K562 (cell line): ENCODE data around the gene GRIN2A. TPM values are rescaled to one million over a fixed set of nuclear protein-coding genes. Genes with fewer than 3 reads are reported as not detected.

Source experiments
- ATAC-seq: fragments of 200-7000 bp; cut with Tn5 transposase; 3 replicates; pipeline ENCODE4 v1.9.1; 2020; ENCODE audit warnings: moderate library complexity
- BruUV-seq: library from RNA; stranded (reverse); fragments of 400-500 nt; replicated peaks from 2 replicates; lab custom pipeline; 2021; lab: Mats Ljungman, UMichigan
- CTCF ChIA-PET: fragments of 300-600 bp; formaldehyde crosslinking; extraction: SDS; loops from one replicate; lab custom pipeline; 2021; ENCODE audit warnings: low intra/inter-chr PET ratio; lab: Yijun Ruan, JAX
- POLR2A ChIA-PET: fragments of 300-600, 350-650 bp; sonication (Branson Sonifier 250); formaldehyde crosslinking; extraction: SDS; loops from one replicate; lab custom pipeline; 2021; ENCODE audit warnings: antibody characterized with exemption, inconsistent platforms; lab: Yijun Ruan, JAX
- DNase-seq, 4 experiments: peaks; one replicate each; pipeline versions ENCODE4 v3.0.0 to v3.0.0-alpha.2; 2011 to 2018; ENCODE audit warnings: low spot score in 3 of 4, mixed read lengths in 3 of 4; ENCODE audit errors: extremely low read depth in 1 of 4
- FAIRE-seq: peaks from 2 replicates; lab custom pipeline; 2011; peaks lifted over from hg19 to GRCh38; lab: Jason Lieb, UNC
- H2AFZ ChIP-seq: 2 replicates; pipeline ENCODE4 v1.6.0; 2011; ENCODE audit warnings: low read depth, low read length, control low read depth, inconsistent platforms
- H3K27ac ChIP-seq: fragments of 200-600 bp; 3 replicates; pipeline ENCODE4 v1.8.0; 2011; ENCODE audit warnings: low read depth, mild to moderate bottlenecking, control low read depth, inconsistent platforms, low read length, moderate library complexity, mixed read lengths; ENCODE audit errors: extremely low read depth
- H3K27me3 ChIP-seq, 2 experiments: fragments of 300-600 bp in 1 of 2; 2 replicates in 1 of 2; 3 replicates in 1 of 2; pipeline versions ENCODE4 v1.6.0 to v1.8.0; 2011; ENCODE audit warnings: inconsistent platforms in 2 of 2, low read length in 2 of 2, mild to moderate bottlenecking in 1 of 2, mixed read lengths in 1 of 2, moderate library complexity in 1 of 2; ENCODE audit not compliant: control insufficient read depth in 2 of 2, insufficient read depth in 2 of 2
- H3K36me3 ChIP-seq: fragments of 300-600 bp; 3 replicates; pipeline ENCODE4 v1.8.0; 2011; ENCODE audit warnings: mild to moderate bottlenecking, low read length, inconsistent platforms; ENCODE audit not compliant: control insufficient read depth, insufficient read depth
- H3K4me1 ChIP-seq, 2 experiments: fragments of 200-600 bp in 1 of 2; replicated peaks in 1 of 2; 2 replicates in 1 of 2; 3 replicates in 1 of 2; pipeline versions ENCODE4 v1.5.1 to v1.8.0; 2011; ENCODE audit warnings: inconsistent platforms in 2 of 2, low read length in 2 of 2, mild to moderate bottlenecking in 1 of 2, mixed read lengths in 1 of 2, moderate library complexity in 1 of 2; ENCODE audit not compliant: control insufficient read depth in 2 of 2, insufficient read depth in 2 of 2
- H3K4me2 ChIP-seq: 2 replicates; pipeline ENCODE4 v1.6.1; 2011; ENCODE audit warnings: low read length, control low read depth, inconsistent platforms, mixed read lengths; ENCODE audit not compliant: insufficient read depth
- H3K4me3 ChIP-seq: fragments of 200-600 bp; sonication (generic), shearing (Covaris generic); 2 replicates; pipeline ENCODE4 v1.5.1; 2016; ENCODE audit warnings: control low read depth, inconsistent platforms
- H3K79me2 ChIP-seq: fragments of 200-600 bp; 3 replicates; pipeline ENCODE4 v1.8.0; 2011; ENCODE audit warnings: low read length, inconsistent platforms; ENCODE audit not compliant: control insufficient read depth, insufficient read depth
- H3K9ac ChIP-seq, 2 experiments: 2 replicates each; pipeline versions ENCODE4 v1.6.0 to v1.6.1; 2011; ENCODE audit warnings: low read depth in 2 of 2, low read length in 2 of 2, control low read depth in 1 of 2, inconsistent platforms in 1 of 2, mild to moderate bottlenecking in 1 of 2, mixed read lengths in 1 of 2; ENCODE audit not compliant: insufficient read depth in 1 of 2
- H3K9me1 ChIP-seq: one replicate; pipeline ENCODE4 v1.6.0; 2011; ENCODE audit warnings: inconsistent platforms, mild to moderate bottlenecking, low read length, moderate library complexity; ENCODE audit not compliant: control insufficient read depth, insufficient read depth
- H3K9me3 ChIP-seq: replicated peaks from 2 replicates; pipeline ENCODE4 v1.5.1; 2011; ENCODE audit warnings: low read depth, low read length, inconsistent platforms; ENCODE audit not compliant: control insufficient read depth, insufficient read depth
- H4K20me1 ChIP-seq: replicated peaks from 2 replicates; pipeline ENCODE4 v1.6.1; 2011; ENCODE audit warnings: low read length, inconsistent platforms, mixed read lengths; ENCODE audit not compliant: control insufficient read depth, insufficient read depth
- HBP1 ChIP-seq: fragments of 450-650 bp; formaldehyde crosslinking; IDR thresholded peaks from 2 replicates; pipeline ENCODE4 v1.4.0; 2022; ENCODE audit warnings: missing genetic modification characterization
- MYC ChIP-seq, 2 experiments: fragments of 250-450 bp in 1 of 2; sonication (Bioruptor Pico) in 1 of 2; IDR thresholded peaks; 2 replicates each; pipeline versions ENCODE4 v1.5.1 to v1.6.1; 2012 to 2021; ENCODE audit warnings: low read depth in 2 of 2, borderline replicate concordance in 1 of 2, improper control_type of control experiment in 1 of 2, low read length in 1 of 2, mild to moderate bottlenecking in 1 of 2, moderate library complexity in 1 of 2
- RHOXF2B ChIP-seq: fragments of 250-450 bp; sonication (Bioruptor Pico); conservative IDR thresholded peaks from 2 replicates; pipeline ENCODE4 v1.5.1; 2021
- TEAD4 ChIP-seq, 2 experiments: sonication (generic) in 1 of 2; formaldehyde crosslinking in 1 of 2; IDR thresholded peaks; 2 replicates each; pipeline versions ENCODE4 v1.6.1 to v1.8.0; 2012 to 2022; ENCODE audit warnings: borderline replicate concordance in 1 of 2, inconsistent platforms in 1 of 2, low read length in 1 of 2, mild to moderate bottlenecking in 1 of 2, missing genetic modification reagents in 1 of 2
- ZNF592 ChIP-seq: fragments of 450-650 bp; IDR thresholded peaks from 2 replicates; pipeline ENCODE4 v1.6.1; 2017; ENCODE audit warnings: antibody characterized with exemption, mild to moderate bottlenecking
- whole genome bisulfite sequencing: fragments of 100-300 bp; shearing (Covaris generic); methylation state at CpG from one replicate; pipeline ENCODE4 v1.1.6; 2016; ENCODE audit warnings: low coverage, mixed read lengths; ENCODE audit not compliant: insufficient coverage; ENCODE audit errors: missing lambda C conversion rate; 5-methylcytosine and 5-hydroxymethylcytosine counted together
- in situ Hi-C: fragments of 300-500 bp; cut with MboI; formaldehyde crosslinking; loops from 4 replicates; pipeline ENCODE4 v1.15.0; 2018; ENCODE audit warnings: inconsistent platforms, mixed read lengths
- intact Hi-C: fragments of 100-400 bp; cut with micrococcal nuclease; formaldehyde crosslinking; loops from 2 replicates; pipeline ENCODE4 v1.14.2; 2022
- polyA plus RNA-seq, 8 experiments: library from polyadenylated mRNA; depleted of rRNA in 4 of 8; stranded (reverse) in 5 of 8; unstranded in 3 of 8; fragments of >200 nt; fragmentation: Nextera tagmentation in 2 of 8; fragmentation: Illumina TruSeq in 1 of 8; extraction: Ambion mirVana in 2 of 8; extraction: Trizol in 1 of 8; gene quantifications; 2 replicates each; pipeline versions ENCODE4 v1.2.1 to v1.2.3, GENCODE V29; 2011 to 2014; ENCODE audit warnings: inconsistent platforms in 1 of 8, missing spikeins in 1 of 8
- total RNA-seq, 7 experiments: library from RNA; depleted of rRNA in 6 of 7; stranded (reverse); fragments of >200 nt in 6 of 7; fragmentation: Illumina TruSeq in 2 of 7; extraction: Trizol in 2 of 7; gene quantifications; 2 replicates each; pipeline versions ENCODE4 v1.2.1 to v1.2.3, GENCODE V29; 2011 to 2021; ENCODE audit warnings: low replicate concordance in 1 of 7

Gene GRIN2A
- total and polyA plus RNA-seq, 9 of the 15 experiments (the other 6 are each of a cell fraction or from before 2014, with no cell fraction given), result not detected

- TF ChIP-seq ZNF592 (no peak), RHOXF2B (CRISPR knock-in tag) (no peak), MYC (IDR thresholded peaks at IDR 0.05; ENCODE audit: low read depth, low read length) (no peak), MYC (CRISPR knock-in tag; IDR thresholded peaks at IDR 0.05; ENCODE audit: borderline replicate concordance, low read depth) (no peak)
- TF ChIP-seq, all 486 proteins: peak for 0
Observed at GRCh38 chr16:9847146-9847545, 335.1 kb downstream of the GRIN2A start (continued).

GRCh38 chr16:9846362-9847099, 335.7 kb downstream of the GRIN2A start:
- in situ Hi-C loops (no loop called here), intact Hi-C loops (no loop called here)
- ATAC-seq, result no peak
- Histone ChIP-seq H3K4me1 (no peaks in the 10 kb centered on the region), H4K20me1 (no peaks in the 10 kb centered on the region; the same call in 1 of the 2 replicates), H3K4me2 (no peak overlapping the region), H3K4me3 (no peak overlapping the region), H3K36me3 (no peaks in the 10 kb centered on the region), H2AFZ (no peak overlapping the region), H3K79me2 (no peaks in the 10 kb centered on the region), H3K9me3 (no peaks in the 10 kb centered on the region), H3K27ac (no peak overlapping the region), H3K9me1 (no peaks in the 10 kb centered on the region), H3K27me3 (peaks cover 0 to 6% of the 10 kb centered on the region in 2 experiments; a peak in 2 of 5 replicates), H3K9ac (no peak overlapping the region)
- WGBS, result 3% methylated on average over 2 of the region's 2 CpGs
- no peak for DNase-seq
- BruUV-seq, result no TSS peak
- ChIA-PET POLR2A (interaction anchor here (0.6 kb wide), 1 partner anchor 719 kb away, joined by 3 read pairs; no protein-coding TSS in a partner anchor), CTCF (no interaction called here)
- FAIRE-seq, result no peak
- no peak for TF ChIP-seq HBP1 (CRISPR knock-in tag)
- TF ChIP-seq TEAD4 (IDR thresholded peaks at IDR 0.05; ENCODE audit: low read length), result no peak
- TF ChIP-seq TEAD4 (CRISPR knock-in tag; IDR thresholded peaks at IDR 0.05; ENCODE audit: borderline replicate concordance), result no peak
